ENCODE measurements around the gene VPS13D.

Gene VPS13D

GRCh38 chr1:12229835-12230548 lies at the start of gene VPS13D:
TSS of gene VPS13D (plus strand) at chr1:12230030. CDS start at chr1:12234267, 4,237 bp downstream.
- H3K4me3 ChIP-seq (ENCODE audit: low read length), result peak within 1 kb of the TSS; percentile 87
- peak; percentile 76 for DNase-seq (ENCODE audit: low read depth)
- TF ChIP-seq CTCF (conservative IDR thresholded peaks at IDR 0.05; ENCODE audit: low read length), result peak; percentile 69

GRCh38 chr1:12180315-12180714 lies 49.5 kb upstream of the VPS13D start:
- no peak overlapping the region for H3K4me3 ChIP-seq (ENCODE audit: low read length)
- DNase-seq (ENCODE audit: low read depth), result no peak
- no peak for TF ChIP-seq CTCF (conservative IDR thresholded peaks at IDR 0.05; ENCODE audit: low read length)

- DNase-seq (ENCODE audit: low read depth), result no peak
- TF ChIP-seq CTCF (conservative IDR thresholded peaks at IDR 0.05; ENCODE audit: low read length), result no peak
- no peak overlapping the region for H3K4me3 ChIP-seq (ENCODE audit: low read length)
Measured at GRCh38 chr1:12180903-12181302, 48.9 kb upstream of the VPS13D start.

GRCh38 chr1:12181568-12181967 lies 48.3 kb upstream of the VPS13D start:
- H3K4me3 ChIP-seq (ENCODE audit: low read length), result no peak overlapping the region
- TF ChIP-seq CTCF (conservative IDR thresholded peaks at IDR 0.05; ENCODE audit: low read length), result no peak
- no peak for DNase-seq (ENCODE audit: low read depth)

- H3K4me3 ChIP-seq (ENCODE audit: low read length), result no peak overlapping the region
- no peak for TF ChIP-seq CTCF (conservative IDR thresholded peaks at IDR 0.05; ENCODE audit: low read length)
- no peak for DNase-seq (ENCODE audit: low read depth)
Measured at GRCh38 chr1:12182410-12182984, 47.3 kb upstream of the VPS13D start.

GRCh38 chr1:12183095-12183794 lies 46.6 kb upstream of the VPS13D start:
- H3K4me3 ChIP-seq (ENCODE audit: low read length), result no peak overlapping the region
- no peak for TF ChIP-seq CTCF (conservative IDR thresholded peaks at IDR 0.05; ENCODE audit: low read length)
- DNase-seq (ENCODE audit: low read depth), result no peak

All from AG10803 (cell line).